ENCODE measurements around the gene RSPH4A. TPM values are rescaled to one million over a fixed set of nuclear protein-coding genes. Genes with fewer than 3 reads are reported as not detected.

RSPH4A gene
- total RNA-seq, 6 donors from 2014 or later, result 1.2 to 28.7 (median 4.7) TPM

DNA sequence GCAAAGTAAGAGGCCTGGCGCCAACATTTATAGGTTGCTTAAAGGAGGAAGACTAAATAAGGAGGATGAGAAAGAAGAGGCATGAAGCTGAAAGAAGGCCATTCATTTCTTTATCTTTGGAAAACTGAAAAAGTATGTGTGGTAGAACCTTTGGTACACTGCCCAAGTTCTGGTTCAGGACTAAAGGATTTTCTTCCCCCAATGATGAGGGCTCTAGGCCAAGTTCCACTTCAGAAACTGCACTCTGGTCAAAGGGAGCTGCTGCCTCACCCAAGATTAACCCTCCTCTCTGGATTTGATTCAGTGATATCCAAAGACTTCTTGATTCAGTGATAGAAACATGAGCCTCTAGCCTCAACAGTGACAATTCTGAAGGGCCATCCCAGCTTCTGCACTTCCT lies 59.7 kb downstream of the RSPH4A start:
- 100% methylated on average over 1 of the region's 1 CpG for WGBS, 2 donors
- no peaks in the 10 kb centered on the region for H3K27me3 ChIP-seq
- peaks cover 0 to 7% (median 2%) of the 10 kb centered on the region in 4 donors for H3K4me1 ChIP-seq
- H3K4me3 ChIP-seq, result no peak overlapping the region
- TF ChIP-seq, protein P1, sequence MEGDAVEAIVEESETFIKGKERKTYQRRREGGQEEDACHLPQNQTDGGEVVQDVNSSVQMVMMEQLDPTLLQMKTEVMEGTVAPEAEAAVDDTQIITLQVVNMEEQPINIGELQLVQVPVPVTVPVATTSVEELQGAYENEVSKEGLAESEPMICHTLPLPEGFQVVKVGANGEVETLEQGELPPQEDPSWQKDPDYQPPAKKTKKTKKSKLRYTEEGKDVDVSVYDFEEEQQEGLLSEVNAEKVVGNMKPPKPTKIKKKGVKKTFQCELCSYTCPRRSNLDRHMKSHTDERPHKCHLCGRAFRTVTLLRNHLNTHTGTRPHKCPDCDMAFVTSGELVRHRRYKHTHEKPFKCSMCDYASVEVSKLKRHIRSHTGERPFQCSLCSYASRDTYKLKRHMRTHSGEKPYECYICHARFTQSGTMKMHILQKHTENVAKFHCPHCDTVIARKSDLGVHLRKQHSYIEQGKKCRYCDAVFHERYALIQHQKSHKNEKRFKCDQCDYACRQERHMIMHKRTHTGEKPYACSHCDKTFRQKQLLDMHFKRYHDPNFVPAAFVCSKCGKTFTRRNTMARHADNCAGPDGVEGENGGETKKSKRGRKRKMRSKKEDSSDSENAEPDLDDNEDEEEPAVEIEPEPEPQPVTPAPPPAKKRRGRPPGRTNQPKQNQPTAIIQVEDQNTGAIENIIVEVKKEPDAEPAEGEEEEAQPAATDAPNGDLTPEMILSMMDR (IDR thresholded peaks at IDR 0.05), result no peak
- no peak for TF ChIP-seq EP300 (IDR thresholded peaks at IDR 0.05)
- no peak for TF ChIP-seq POLR2AphosphoS5 (IDR thresholded peaks at IDR 0.05)
- TF ChIP-seq POLR2A (IDR thresholded peaks at IDR 0.05), result no peak
- no peaks in the 10 kb centered on the region for H3K9me3 ChIP-seq
- ATAC-seq (ENCODE audit: low FRiP score in 2 of 2) (no peak), DNase-seq (no peak)
- no peaks in the 10 kb centered on the region for H3K36me3 ChIP-seq
- H3K27ac ChIP-seq, result no peak overlapping the region

DNA sequence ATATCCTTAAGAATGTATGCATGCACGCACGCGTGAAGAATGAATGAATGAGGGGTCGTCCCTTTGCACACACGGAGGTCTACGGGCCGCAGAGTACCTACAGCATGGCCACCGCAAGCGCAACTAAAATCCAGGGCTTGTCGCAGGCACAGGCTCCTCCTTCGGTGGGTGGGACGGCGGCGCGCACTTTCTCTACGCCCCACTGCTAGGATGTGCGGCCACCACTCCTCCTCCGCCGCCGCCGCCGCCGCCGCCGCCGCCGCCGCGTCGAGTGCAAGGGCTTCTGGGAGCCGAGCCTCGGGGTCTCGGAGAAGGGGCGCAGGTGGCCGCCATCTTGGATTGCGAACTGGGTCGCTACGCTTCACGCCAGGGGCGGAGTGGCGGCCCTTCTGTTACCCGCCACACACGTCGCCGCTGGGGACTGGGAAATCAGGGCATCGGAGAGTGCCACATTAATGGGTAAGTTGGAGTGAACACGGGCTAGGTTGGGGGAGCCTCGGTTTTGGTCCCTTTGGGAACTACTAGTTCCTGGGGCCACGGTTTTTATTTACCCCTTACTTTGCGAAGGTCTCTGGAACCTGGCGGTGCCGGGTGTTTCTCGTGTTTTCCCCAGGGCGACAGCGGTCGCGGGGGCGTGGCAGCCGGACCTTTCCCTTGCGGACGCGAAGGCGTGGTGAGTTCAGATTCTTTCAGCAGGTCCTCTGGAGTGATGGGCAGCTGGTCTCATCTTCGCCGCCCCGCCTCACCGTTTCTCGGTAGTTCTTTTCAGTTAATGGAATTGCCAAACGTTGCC lies 64.8 kb downstream of the RSPH4A start, which contains the start of gene KPNA5:
Gene KPNA5 (plus strand): TSS at position 332 of the 793 bp plus-strand sequence. CDS start 124 bp downstream, at position 456.
- no peaks in the 10 kb centered on the region for H3K9me3 ChIP-seq
- H3K27ac ChIP-seq, result peak within 1 kb of the TSS; percentile 85 to 95 (median 90)
- peaks cover 9 to 22% (median 15%) of the 10 kb centered on the region in 4 donors for H3K4me1 ChIP-seq
- peaks cover 0 to 7% (median 0%) of the 10 kb centered on the region in 4 donors for H3K36me3 ChIP-seq
- DNase-seq (peak; percentile 95 to 98), ATAC-seq (ENCODE audit: low FRiP score in 2 of 2) (peak; percentile 97 to 99)
- peak in 2 of 4 donors; percentile 22 to 74 for TF ChIP-seq POLR2A (IDR thresholded peaks at IDR 0.05)
- TF ChIP-seq, protein P1 (IDR thresholded peaks at IDR 0.05), result no peak
- TF ChIP-seq POLR2AphosphoS5 (IDR thresholded peaks at IDR 0.05), result peak; percentile 34 to 86
- TF ChIP-seq EP300 (IDR thresholded peaks at IDR 0.05), result no peak
- 0 to 1% methylated on average over 39 to 61 of the region's 69 CpGs for WGBS, 2 donors
- H3K27me3 ChIP-seq, result no peaks in the 10 kb centered on the region
- H3K4me3 ChIP-seq, result peak within 1 kb of the TSS; percentile 56 to 76 (median 66)

DNA sequence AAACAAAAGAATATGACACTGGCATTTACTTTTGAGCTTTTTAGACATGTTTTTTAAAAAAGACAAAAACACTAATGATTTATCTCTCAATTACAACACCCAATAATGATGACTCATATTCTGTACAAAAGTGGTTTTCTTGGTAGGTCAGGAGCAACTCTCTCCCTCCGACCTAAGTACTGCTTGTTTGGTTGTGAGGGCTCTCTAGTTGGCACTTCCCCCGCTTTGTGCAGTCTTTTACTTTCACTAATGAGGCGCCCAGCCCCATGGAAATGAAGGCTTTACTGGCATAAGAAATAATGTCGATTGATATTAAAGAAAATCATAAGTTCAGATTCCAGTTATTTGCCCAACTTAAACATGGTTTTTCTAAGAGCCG lies 66.0 kb downstream of the RSPH4A start:
- Histone ChIP-seq H3K36me3 (peaks cover 0 to 7% (median 0%) of the 10 kb centered on the region in 4 donors), H3K4me3 (peak overlapping the region in 3 of 4 donors; percentile 56 to 76 (median 72)), H3K27ac (peak overlapping the region; percentile 85 to 95 (median 90)), H3K4me1 (peaks cover 9 to 22% (median 15%) of the 10 kb centered on the region in 4 donors), H3K27me3 (no peaks in the 10 kb centered on the region), H3K9me3 (no peaks in the 10 kb centered on the region)
- TF ChIP-seq EP300 (IDR thresholded peaks at IDR 0.05) (no peak), POLR2A (IDR thresholded peaks at IDR 0.05) (peak in 1 of 4 donors; percentile 15), POLR2AphosphoS5 (IDR thresholded peaks at IDR 0.05) (no peak)
- DNase-seq (peak in 1 of 2 donors; percentile 68), ATAC-seq (ENCODE audit: low FRiP score in 2 of 2) (no peak)
- WGBS, 2 donors, result 21 to 47% methylated on average over 5 of the region's 5 CpGs

Other genes starting within 250 kb of the RSPH4A start
- 10 to 100 TPM; 20.1 to 68.1 (median 40.6) TPM for gene DSE, start 245.5 kb upstream of the RSPH4A start, total RNA-seq
- 10 to 100 TPM in 1 of 6 donors, 1 to 10 TPM in 3, not detected in 2; 2.7 to 23.0 (median 7.1) TPM for gene CALHM6, start 155.1 kb upstream of the RSPH4A start, total RNA-seq
- gene CALHM5, start 104.8 kb upstream of the RSPH4A start, total RNA-seq, result 1 to 10 TPM in 4 of 6 donors, under 1 TPM in 2; 0.76 to 2.9 (median 1.2) TPM
- 1 to 10 TPM in 1 of 6 donors, under 1 TPM in 2, not detected in 3; 0.20 to 1.4 (median 0.29) TPM for gene TRAPPC3L, start 70.8 kb upstream of the RSPH4A start, total RNA-seq
- gene CALHM4, start 62.7 kb upstream of the RSPH4A start, total RNA-seq, result not detected
- gene RWDD1, start 45.0 kb upstream of the RSPH4A start, total RNA-seq, result 10 to 100 TPM; 11.5 to 35.1 (median 30.9) TPM
- gene ZUP1, start 52.3 kb downstream of the RSPH4A start, total RNA-seq, result 10 to 100 TPM in 2 of 6 donors, 1 to 10 TPM in 4; 4.6 to 17.8 (median 9.5) TPM
- 10 to 100 TPM in 3 of 6 donors, 1 to 10 TPM in 3; 3.1 to 20.1 (median 9.2) TPM for gene KPNA5, start 64.7 kb downstream of the RSPH4A start, total RNA-seq
- 10 to 100 TPM in 1 of 6 donors, 1 to 10 TPM in 4, under 1 TPM in 1; 0.89 to 14.3 (median 4.1) TPM for gene FAM162B, start 149.2 kb downstream of the RSPH4A start, total RNA-seq
- not detected for gene GPRC6A, start 212.6 kb downstream of the RSPH4A start, total RNA-seq

Data from upper lobe of left lung (tissue), 6 donors.